GM12873 (cell line): Measurements from ENCODE around the gene THAP7.

Experiments used
- TF ChIP-seq, protein P1 (sequence below): IDR thresholded peaks from 2 replicates; pipeline ENCODE4 v1.5.1; 2012; ENCODE audit warnings: low read depth, mild to moderate bottlenecking, moderate library complexity, low read length, control low read depth; ENCODE audit not compliant: insufficient read depth; ENCODE audit errors: missing control alignments

THAP7 gene

DNA sequence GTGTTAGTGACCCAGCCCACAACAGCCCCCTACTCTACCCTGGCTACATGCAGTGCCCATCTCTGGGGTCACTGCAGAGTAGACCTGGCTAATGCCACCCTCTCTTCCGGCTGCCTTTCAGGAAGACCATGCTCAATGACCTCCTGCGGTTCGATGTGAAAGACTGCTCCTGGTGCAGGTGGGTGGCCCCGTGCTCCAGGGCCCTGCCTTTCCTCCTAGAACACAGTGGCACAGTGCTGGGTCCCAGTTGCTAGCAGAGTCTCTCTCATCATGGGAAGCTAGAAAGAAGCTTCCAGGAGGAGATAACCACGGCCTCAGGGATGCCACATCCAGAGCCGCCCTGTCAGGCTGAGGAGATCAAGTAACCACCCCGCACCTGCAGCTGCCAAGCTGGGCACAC is 16.2 kb downstream of the THAP7 start:
- TF ChIP-seq, protein P1, sequence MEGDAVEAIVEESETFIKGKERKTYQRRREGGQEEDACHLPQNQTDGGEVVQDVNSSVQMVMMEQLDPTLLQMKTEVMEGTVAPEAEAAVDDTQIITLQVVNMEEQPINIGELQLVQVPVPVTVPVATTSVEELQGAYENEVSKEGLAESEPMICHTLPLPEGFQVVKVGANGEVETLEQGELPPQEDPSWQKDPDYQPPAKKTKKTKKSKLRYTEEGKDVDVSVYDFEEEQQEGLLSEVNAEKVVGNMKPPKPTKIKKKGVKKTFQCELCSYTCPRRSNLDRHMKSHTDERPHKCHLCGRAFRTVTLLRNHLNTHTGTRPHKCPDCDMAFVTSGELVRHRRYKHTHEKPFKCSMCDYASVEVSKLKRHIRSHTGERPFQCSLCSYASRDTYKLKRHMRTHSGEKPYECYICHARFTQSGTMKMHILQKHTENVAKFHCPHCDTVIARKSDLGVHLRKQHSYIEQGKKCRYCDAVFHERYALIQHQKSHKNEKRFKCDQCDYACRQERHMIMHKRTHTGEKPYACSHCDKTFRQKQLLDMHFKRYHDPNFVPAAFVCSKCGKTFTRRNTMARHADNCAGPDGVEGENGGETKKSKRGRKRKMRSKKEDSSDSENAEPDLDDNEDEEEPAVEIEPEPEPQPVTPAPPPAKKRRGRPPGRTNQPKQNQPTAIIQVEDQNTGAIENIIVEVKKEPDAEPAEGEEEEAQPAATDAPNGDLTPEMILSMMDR = no peak

DNA sequence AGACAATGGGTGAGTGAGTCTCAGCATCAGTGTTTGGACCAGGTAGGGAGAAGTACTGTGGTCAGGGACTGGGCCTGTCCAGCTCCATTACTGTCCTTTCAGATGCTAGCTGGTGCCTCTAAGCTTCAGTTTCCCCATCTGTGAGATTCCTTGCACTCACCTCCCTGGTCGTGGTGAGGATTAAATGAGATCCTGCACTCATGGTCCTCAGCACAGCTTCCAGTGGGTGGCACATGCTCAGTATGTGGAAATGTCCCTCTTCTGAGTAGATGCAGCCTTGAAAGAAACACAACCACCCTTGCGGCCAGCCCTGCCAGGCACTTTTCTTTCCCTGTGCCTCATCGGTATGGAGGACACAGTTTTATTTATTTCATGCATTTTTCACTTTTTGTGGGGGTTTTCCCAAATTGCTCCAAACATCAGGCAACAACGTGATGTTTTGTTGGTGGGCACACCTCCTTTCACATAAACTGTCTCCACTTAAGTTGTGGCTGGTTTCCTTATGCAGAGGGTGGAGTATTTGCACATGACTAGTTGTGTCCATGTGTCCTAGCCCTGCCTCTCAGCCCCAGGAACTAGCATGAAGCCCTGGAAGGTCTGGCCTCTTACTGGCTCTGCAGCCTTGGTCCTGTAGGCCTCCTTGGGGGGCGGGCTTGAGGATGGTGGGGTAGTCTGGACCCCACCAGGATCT is 18.7 kb downstream of the THAP7 start:
- TF ChIP-seq, protein P1 = no peak

DNA sequence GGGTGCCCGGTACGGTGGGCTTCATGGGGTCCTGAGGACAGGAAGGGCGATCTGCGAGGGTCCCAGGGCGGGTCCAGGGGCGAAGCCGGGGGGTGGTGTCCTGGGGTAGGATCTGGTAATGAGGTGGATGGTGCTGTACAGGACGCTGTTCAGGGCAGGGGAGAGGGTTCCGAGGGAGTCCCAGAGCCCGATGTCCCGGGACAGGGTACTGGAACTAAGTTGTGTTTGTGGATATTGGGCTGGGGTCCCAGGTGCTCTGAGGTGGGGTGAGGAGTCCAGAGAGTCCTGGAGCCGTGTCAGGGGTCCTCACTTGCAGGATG is 19.4 kb downstream of the THAP7 start:
- TF ChIP-seq, protein P1 = no peak

DNA sequence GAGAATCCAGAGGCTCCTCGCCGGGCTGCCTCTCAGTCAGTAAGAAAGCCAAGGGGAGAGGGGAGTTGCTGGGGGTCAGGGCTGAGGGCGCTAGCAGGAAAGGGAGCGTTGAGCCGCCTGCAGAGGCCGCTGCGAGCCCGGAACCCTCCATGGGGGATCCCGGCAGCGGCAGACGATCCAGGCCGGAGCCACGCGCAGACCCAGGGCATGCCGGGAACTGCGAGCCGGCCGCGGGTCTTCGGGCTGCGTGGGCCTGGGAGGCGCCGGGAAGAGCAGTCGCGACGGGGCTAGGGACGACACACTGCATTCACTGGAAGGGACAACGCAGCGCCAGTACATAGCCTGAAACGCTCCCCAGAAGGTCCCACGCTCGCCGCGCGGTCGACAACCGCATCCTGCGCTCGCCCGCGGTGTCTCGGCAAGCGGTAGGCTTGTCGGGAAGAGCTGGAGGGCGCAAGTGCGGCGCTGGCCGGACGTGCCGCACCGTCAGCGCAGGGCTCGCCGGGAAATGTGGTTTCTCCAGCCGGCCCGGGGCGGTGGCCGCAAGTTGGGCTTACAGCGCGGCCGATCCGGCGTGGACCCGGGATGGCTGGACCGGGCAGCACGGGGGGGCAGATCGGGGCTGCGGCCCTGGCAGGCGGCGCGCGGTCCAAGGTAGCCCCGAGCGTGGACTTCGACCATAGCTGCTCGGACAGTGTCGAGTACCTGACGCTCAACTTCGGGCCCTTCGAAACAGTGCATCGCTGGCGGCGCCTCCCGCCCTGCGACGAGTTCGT is 19.9 kb downstream of the THAP7 start, which contains the start of gene LZTR1:
Gene LZTR1 (plus strand): TSS at position 511 of the 776 bp plus-strand sequence. CDS start 75 bp downstream, at position 586.
- TF ChIP-seq, protein P1 = peak; percentile 55

DNA sequence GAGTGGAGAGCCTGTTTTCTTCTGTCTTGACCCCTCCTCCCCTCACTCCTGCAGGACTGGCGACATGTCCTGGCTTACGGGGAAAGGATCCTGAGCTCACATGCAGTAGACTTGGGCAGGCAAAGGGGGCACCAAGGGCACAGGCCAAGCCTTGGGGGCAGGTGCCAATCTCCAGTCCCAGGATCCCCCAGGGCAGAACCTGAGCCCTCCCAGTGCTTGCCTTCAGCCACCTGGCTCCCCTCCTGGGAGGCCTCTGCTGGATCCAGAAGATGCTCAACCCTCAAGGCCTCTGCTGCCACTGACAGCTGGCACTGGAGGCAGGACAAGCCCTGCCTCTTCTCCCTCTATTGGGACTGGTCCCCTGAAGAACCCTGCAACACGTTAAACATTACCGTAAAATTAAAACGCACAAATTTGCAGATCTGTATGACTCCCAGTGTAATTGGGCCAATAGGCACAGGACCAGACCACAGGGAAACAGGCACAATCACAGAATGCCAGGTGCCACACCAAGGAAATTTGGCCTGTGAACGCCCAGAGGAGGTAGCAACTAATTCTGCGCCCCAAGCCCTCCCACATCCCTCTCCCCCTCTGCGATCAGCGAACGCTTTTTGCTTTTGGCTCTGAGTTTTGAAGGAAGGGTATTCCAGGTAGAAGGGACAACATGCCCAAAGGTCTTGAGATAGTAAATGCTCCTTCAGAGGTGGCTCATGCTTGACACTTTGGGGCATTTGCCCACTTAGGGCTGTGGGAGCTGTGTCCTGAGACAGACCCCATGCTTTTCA is 20.8 kb downstream of the THAP7 start:
- TF ChIP-seq, protein P1 = no peak

DNA sequence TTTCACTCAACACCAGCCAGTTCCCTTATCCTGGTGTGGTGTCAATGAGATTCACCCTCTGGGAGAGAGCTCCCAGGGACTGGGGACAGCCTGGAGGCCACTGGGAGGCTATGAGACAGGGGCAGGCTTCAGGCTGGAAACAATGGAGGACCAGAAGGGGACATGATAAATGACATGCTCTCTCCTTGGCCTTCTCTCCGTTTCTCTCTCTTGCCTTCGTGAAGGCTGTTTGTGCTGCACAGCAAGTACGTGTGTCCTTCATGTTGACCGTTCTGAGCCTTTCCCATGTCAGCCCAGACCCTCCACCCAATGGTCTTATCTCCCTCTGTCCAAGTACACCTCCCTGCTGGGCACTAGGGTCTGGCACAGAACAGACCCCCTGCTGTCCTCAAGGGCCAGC is 21.4 kb downstream of the THAP7 start:
- TF ChIP-seq, protein P1 = no peak

DNA sequence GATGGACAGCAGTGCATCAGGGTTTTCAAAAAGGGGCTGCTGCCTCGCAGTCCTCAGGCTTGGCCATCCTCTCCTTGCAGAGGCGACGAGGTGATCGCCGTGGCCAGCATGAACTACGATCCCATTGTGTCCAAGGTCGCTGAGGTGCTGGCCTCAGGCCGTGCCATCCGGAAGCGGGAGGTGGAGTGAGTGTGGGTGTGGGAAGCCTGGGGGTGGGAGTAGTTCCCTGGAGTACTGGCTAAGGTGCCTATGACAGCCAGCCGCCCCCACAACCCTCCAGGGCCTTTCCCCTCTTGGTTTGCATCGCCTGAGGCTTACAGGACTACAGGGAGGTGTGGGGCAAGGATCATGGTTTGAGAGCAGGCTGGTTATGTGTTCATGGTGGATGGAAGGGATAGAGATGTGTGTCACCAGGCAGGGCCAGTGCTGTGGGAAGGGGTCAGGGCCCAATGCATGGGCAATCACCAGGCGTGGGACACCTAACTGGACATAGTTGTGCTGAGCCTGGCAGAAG is 21.9 kb downstream of the THAP7 start:
- TF ChIP-seq, protein P1 = no peak
